Body of pancreas (tissue), 4 donors: ENCODE data around the gene METTL6. TPM values are rescaled to one million over a fixed set of nuclear protein-coding genes. Genes with fewer than 3 reads are reported as not detected.
"Not testable (repeated sequence)": the region's sequence is repeated elsewhere in the genome, so short reads cannot be mapped to it uniquely, and the experiment has no call there.

Experiments used
- ATAC-seq: fragments of 150-250 bp; one replicate; pipeline ENCODE4 v1.9.1; 2016
- DNase-seq, 4 donors: peaks; one replicate each; pipeline ENCODE4 v3.0.0-alpha.2; 2019
- H3K27ac ChIP-seq, 4 donors: fragments of 200-600 bp; sonication (generic); 1 replicate in 3 of 4; 2 replicates in 1 of 4; pipeline versions ENCODE4 v1.5.1 to v1.6.1; 2016 to 2019; ENCODE audit warnings: mild to moderate bottlenecking in 1 of 4, mixed read lengths in 1 of 4, moderate library complexity in 1 of 4
- H3K27me3 ChIP-seq, 2 donors: fragments of 200-600 bp; sonication (generic); one replicate each; pipeline ENCODE4 v1.6.0; 2016; ENCODE audit warnings: mild to moderate bottlenecking in 1 of 2
- H3K36me3 ChIP-seq, 2 donors: fragments of 200-600 bp; sonication (generic); replicated peaks in 1 of 2; 2 replicates each; pipeline ENCODE4 v1.5.1; 2016; ENCODE audit warnings: low read depth in 2 of 2; ENCODE audit not compliant: insufficient read depth in 1 of 2
- H3K4me1 ChIP-seq: fragments of 200-600 bp; sonication (generic); one replicate; pipeline ENCODE4 v1.6.0; 2016
- H3K4me3 ChIP-seq, 2 donors: fragments of 200-600 bp; sonication (generic); 1 replicate in 1 of 2; 2 replicates in 1 of 2; pipeline ENCODE4 v1.5.1; 2016 to 2019
- H3K9me3 ChIP-seq, 3 donors: fragments of 200-600 bp; sonication (generic); 1 replicate in 2 of 3; 2 replicates in 1 of 3; pipeline ENCODE4 v1.5.1; 2016
- POLR2A ChIP-seq, 3 donors: fragments of 450-650 bp; IDR thresholded peaks; one replicate each; pipeline ENCODE4 v1.6.1; 2016; ENCODE audit warnings: antibody characterized with exemption in 3 of 3, mild to moderate bottlenecking in 2 of 3
- WGBS, 2 donors: methylation state at CpG; one replicate each; pipeline ENCODE4 v1.1.5; 2017; 5-methylcytosine and 5-hydroxymethylcytosine counted together
- intact Hi-C: fragments of 100-400 bp; cut with DNase I; formaldehyde crosslinking; loops from one replicate; pipeline ENCODE4 v1.15.1; 2023
- total RNA-seq, 2 donors: library from RNA; depleted of rRNA; stranded (reverse); fragments of >200 nt; gene quantifications; one replicate each; pipeline ENCODE4 v1.1.0, GENCODE V29; 2016
- TF ChIP-seq, protein P1 (sequence below), 7 experiments: fragments of 450-650 bp in 4 of 7; fragments of 200-600 bp in 3 of 7; sonication (generic) in 3 of 7; IDR thresholded peaks; one replicate each; pipeline ENCODE4 v1.5.1; 2016 to 2019; ENCODE audit warnings: antibody characterized with exemption in 7 of 7

METTL6 gene
- total RNA-seq, 2 donors from 2014 or later: 3.3 to 14.5 TPM

DNA sequence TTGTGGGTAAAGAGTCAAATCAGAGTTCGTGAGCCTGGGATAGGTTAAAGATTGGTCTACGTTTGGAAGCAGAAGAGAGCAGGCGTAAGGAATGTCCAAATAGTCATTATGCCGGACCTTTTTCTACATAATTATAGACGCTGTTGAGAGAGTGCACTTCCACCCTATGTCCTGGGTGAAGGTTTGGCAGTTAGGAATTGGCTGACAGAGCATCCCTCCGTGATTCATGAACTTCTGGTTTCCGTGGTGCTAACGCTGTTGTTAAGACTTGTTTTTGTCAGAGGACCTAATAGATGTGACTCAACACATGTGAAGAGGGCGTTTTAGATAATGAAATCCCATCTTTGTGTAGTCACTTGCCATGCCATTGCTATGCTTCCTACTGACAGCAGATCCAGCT lies 1.2 kb upstream of the METTL6 start:
- Histone ChIP-seq H3K4me3 (peak overlapping the region in 1 of 2 donors; percentile 64), H3K27me3 (no peaks in the 10 kb centered on the region), H3K4me1 (peaks cover 22% of the 10 kb centered on the region), H3K27ac (peak overlapping the region in 1 of 4 donors; percentile 6), H3K36me3 (peaks cover 0 to 4% of the 10 kb centered on the region in 2 donors), H3K9me3 (no peaks in the 10 kb centered on the region)
- intact Hi-C loops: no loop called here
- ATAC-seq (no peak), DNase-seq (no peak)
- no peak for TF ChIP-seq POLR2A (IDR thresholded peaks at IDR 0.05)
- TF ChIP-seq, protein P1, sequence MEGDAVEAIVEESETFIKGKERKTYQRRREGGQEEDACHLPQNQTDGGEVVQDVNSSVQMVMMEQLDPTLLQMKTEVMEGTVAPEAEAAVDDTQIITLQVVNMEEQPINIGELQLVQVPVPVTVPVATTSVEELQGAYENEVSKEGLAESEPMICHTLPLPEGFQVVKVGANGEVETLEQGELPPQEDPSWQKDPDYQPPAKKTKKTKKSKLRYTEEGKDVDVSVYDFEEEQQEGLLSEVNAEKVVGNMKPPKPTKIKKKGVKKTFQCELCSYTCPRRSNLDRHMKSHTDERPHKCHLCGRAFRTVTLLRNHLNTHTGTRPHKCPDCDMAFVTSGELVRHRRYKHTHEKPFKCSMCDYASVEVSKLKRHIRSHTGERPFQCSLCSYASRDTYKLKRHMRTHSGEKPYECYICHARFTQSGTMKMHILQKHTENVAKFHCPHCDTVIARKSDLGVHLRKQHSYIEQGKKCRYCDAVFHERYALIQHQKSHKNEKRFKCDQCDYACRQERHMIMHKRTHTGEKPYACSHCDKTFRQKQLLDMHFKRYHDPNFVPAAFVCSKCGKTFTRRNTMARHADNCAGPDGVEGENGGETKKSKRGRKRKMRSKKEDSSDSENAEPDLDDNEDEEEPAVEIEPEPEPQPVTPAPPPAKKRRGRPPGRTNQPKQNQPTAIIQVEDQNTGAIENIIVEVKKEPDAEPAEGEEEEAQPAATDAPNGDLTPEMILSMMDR (IDR thresholded peaks at IDR 0.05): no peak
- 4 to 6% methylated on average over 9 of the region's 9 CpGs for WGBS, 2 donors

GRCh38 chr3:15427981-15428380 lies 637 bp upstream of the METTL6 start:
- peaks cover 0 to 2% of the 10 kb centered on the region in 2 donors for H3K36me3 ChIP-seq
- H3K27ac ChIP-seq: peak overlapping the region; percentile 21 to 80 (median 66)
- H3K27me3 ChIP-seq: no peaks in the 10 kb centered on the region
- 1% methylated on average over 11 of the region's 11 CpGs for WGBS, 2 donors
- peak overlapping the region; percentile 64 to 83 for H3K4me3 ChIP-seq
- peaks cover 22% of the 10 kb centered on the region for H3K4me1 ChIP-seq
- ATAC-seq: no peak
- intact Hi-C loops: no loop called here
- no peaks in the 10 kb centered on the region for H3K9me3 ChIP-seq
- peak in 2 of 4 donors; percentile 17 to 22 for DNase-seq
- TF ChIP-seq, protein P1 (IDR thresholded peaks at IDR 0.05): no peak
- no peak for TF ChIP-seq POLR2A (IDR thresholded peaks at IDR 0.05)

DNA sequence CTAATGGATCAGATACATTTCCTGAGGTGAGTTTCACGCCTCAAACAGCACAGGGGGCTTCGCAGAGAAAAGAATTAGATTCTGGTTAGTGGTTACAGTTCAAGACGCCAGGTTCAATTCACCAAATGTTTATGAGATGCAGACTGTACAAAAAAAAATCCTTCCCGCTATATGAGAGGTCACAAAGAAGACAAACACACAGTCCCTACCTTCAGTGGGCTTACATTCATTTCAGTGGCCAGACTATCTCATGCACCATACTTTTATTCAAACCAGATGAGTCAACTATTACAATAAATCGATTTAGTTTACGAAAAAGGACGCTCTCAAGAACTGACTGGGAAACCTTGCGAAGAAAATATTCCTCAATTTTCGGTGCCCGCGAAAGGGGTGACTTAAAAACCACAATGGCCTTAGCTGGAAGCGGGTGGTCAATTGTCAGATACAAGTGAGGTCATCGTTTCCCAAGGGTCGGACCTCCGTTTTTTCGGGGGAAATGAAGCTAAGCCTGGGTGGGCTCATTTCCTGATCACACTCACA lies 695 bp downstream of the METTL6 start:
- no peaks in the 10 kb centered on the region for H3K9me3 ChIP-seq
- no peaks in the 10 kb centered on the region for H3K27me3 ChIP-seq
- H3K36me3 ChIP-seq: no peaks in the 10 kb centered on the region
- DNase-seq (no peak), ATAC-seq (no peak)
- peak overlapping the region in 3 of 4 donors; percentile 21 to 80 (median 78) for H3K27ac ChIP-seq
- TF ChIP-seq, protein P1 (IDR thresholded peaks at IDR 0.05): no peak
- TF ChIP-seq POLR2A (IDR thresholded peaks at IDR 0.05): no peak
- 33 to 47% methylated on average over 16 of the region's 16 CpGs for WGBS, 2 donors
- H3K4me3 ChIP-seq: peak overlapping the region; percentile 64 to 83
- intact Hi-C loops: no loop called here
- H3K4me1 ChIP-seq: peaks cover 22% of the 10 kb centered on the region

DNA sequence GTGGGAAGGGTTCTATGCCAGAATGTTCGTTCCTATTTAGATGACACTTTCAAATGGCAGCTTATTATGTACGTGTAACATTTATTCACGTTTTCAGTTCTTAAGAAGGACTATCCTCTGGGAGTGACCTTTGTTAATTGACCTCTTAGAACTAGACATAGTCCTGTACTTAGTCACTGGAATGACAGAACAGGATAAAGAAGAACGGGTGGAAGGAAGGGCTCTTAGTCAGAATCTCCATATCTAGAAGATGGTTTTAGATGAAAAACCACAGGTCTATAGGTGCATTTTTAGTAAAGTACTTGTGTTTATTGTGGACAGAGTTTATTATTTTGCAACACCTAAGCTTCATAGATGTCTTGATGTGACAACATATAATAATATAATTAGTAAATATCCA lies 6.5 kb downstream of the METTL6 start:
- peaks cover 4% of the 10 kb centered on the region for H3K4me1 ChIP-seq
- no peak for TF ChIP-seq POLR2A (IDR thresholded peaks at IDR 0.05)
- TF ChIP-seq, protein P1 (IDR thresholded peaks at IDR 0.05): no peak
- no peaks in the 10 kb centered on the region for H3K9me3 ChIP-seq
- no peaks in the 10 kb centered on the region for H3K27me3 ChIP-seq
- H3K4me3 ChIP-seq: no peak overlapping the region
- ATAC-seq (no peak), DNase-seq (no peak)
- 78 to 80% methylated on average over 4 of the region's 4 CpGs for WGBS, 2 donors
- intact Hi-C loops: no loop called here
- no peak overlapping the region for H3K27ac ChIP-seq
- no peaks in the 10 kb centered on the region for H3K36me3 ChIP-seq

GRCh38 chr3:15410966-15411365 lies 16.4 kb downstream of the METTL6 start:
- H3K27me3 ChIP-seq, H3K4me1 ChIP-seq, H3K36me3 ChIP-seq, ATAC-seq, H3K9me3 ChIP-seq, intact Hi-C loops, H3K27ac ChIP-seq, DNase-seq, H3K4me3 ChIP-seq: not testable (repeated sequence)
- 95% methylated on average over 7 of the region's 7 CpGs for WGBS, 2 donors
